GM12892 (cell line): ENCODE measurements around the gene CFAP20DC.

ENCODE experiments used
- POLR2A ChIP-seq: IDR thresholded peaks from 2 replicates; pipeline ENCODE4 v1.6.1; 2011; ENCODE audit warnings: low read depth, low read length, control low read depth
- POLR2AphosphoS5 ChIP-seq: IDR thresholded peaks from 2 replicates; pipeline ENCODE4 v1.6.1; 2011; ENCODE audit warnings: low read depth, low read length, control low read depth

GRCh38 chr3:59052803-59053411, 3.1 kb upstream of the CFAP20DC start:
- no peak for TF ChIP-seq POLR2A
- no peak for TF ChIP-seq POLR2AphosphoS5
